SJCRH30 (cell line): Measurements from ENCODE around the gene SPOCK2. TPM values are rescaled to one million over a fixed set of nuclear protein-coding genes. Genes with fewer than 3 reads are reported as not detected.
"Not testable (repeated sequence)": the region's sequence is repeated elsewhere in the genome, so short reads cannot be mapped to it uniquely, and the experiment has no call there.

ENCODE experiments used
- DNase-seq, 2 experiments: peaks; one replicate each; pipeline ENCODE4 v3.0.0-alpha.2; 2015 to 2020
- H3K27ac ChIP-seq: fragments of 250-450 bp; sonication (Bioruptor Pico); 2 replicates; pipeline ENCODE4 v1.5.1; 2020; ENCODE audit warnings: mild to moderate bottlenecking, moderate library complexity
- H3K27me3 ChIP-seq: fragments of 250-450 bp; sonication (Bioruptor Pico); 2 replicates; pipeline ENCODE4 v1.5.1; 2020; ENCODE audit warnings: mild to moderate bottlenecking, moderate library complexity
- H3K36me3 ChIP-seq: fragments of 250-450 bp; sonication (Bioruptor Pico); 2 replicates; pipeline ENCODE4 v1.5.1; 2020; ENCODE audit warnings: mild to moderate bottlenecking, moderate library complexity
- H3K4me1 ChIP-seq: fragments of 250-450 bp; sonication (Bioruptor Pico); 2 replicates; pipeline ENCODE4 v1.5.1; 2020; ENCODE audit warnings: mild to moderate bottlenecking, moderate library complexity
- H3K4me3 ChIP-seq: fragments of 250-450 bp; sonication (Bioruptor Pico); 2 replicates; pipeline ENCODE4 v1.5.1; 2020; ENCODE audit warnings: mild to moderate bottlenecking, moderate library complexity
- H3K9me3 ChIP-seq: fragments of 250-450 bp; sonication (Bioruptor Pico); replicated peaks from 2 replicates; pipeline ENCODE4 v1.5.1; 2020; ENCODE audit warnings: mild to moderate bottlenecking, moderate library complexity
- total RNA-seq: library from RNA; depleted of rRNA; stranded (reverse); fragments of >200 nt; shearing (Covaris generic); gene quantifications from 2 replicates; pipeline ENCODE4 v1.2.3, GENCODE V29; 2014

The SPOCK2 gene
- total RNA-seq, 1 experiment from 2014 or later = 15.5 TPM

GRCh38 chr10:72121389-72121788 is 33.0 kb upstream of the SPOCK2 start:
- H3K27ac ChIP-seq = no peak overlapping the region
- no peak for DNase-seq

DNA sequence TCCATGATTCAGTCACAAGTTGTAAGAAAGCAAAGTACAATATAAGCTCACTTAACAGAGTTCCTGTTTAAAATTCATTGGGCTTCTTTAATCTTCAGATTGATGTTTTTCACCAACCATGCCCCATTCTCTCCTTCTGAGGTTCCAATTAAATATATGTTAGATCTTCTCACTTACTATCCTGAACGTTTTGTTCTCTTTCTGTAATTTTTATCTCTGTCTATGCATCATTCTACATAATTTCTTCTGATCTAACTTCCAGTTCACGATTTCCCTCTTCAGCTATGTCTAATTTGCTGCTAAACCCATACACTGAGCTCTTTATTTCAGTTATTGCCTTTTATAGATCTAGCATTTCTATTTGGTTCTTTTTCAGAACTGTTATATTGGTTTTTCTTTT is 28.0 kb upstream of the SPOCK2 start:
- H3K27ac ChIP-seq = no peak overlapping the region
- H3K4me1 ChIP-seq = no peaks in the 10 kb centered on the region
- no peak for DNase-seq
- H3K36me3 ChIP-seq = no peaks in the 10 kb centered on the region
- H3K27me3 ChIP-seq = no peaks in the 10 kb centered on the region
- peaks cover 5% of the 10 kb centered on the region; the same call in 1 of the 2 replicates for H3K9me3 ChIP-seq
- H3K4me3 ChIP-seq = no peak overlapping the region

More at GRCh38 chr10:72121389-72121788, 33.0 kb upstream of the SPOCK2 start:
- H3K9me3 ChIP-seq = peaks cover 5% of the 10 kb centered on the region; the same call in 1 of the 2 replicates
- no peaks in the 10 kb centered on the region for H3K27me3 ChIP-seq
- no peaks in the 10 kb centered on the region; the same call in 1 of the 2 replicates for H3K36me3 ChIP-seq
- H3K4me1 ChIP-seq = peaks cover 8% of the 10 kb centered on the region
- no peak overlapping the region for H3K4me3 ChIP-seq

DNA sequence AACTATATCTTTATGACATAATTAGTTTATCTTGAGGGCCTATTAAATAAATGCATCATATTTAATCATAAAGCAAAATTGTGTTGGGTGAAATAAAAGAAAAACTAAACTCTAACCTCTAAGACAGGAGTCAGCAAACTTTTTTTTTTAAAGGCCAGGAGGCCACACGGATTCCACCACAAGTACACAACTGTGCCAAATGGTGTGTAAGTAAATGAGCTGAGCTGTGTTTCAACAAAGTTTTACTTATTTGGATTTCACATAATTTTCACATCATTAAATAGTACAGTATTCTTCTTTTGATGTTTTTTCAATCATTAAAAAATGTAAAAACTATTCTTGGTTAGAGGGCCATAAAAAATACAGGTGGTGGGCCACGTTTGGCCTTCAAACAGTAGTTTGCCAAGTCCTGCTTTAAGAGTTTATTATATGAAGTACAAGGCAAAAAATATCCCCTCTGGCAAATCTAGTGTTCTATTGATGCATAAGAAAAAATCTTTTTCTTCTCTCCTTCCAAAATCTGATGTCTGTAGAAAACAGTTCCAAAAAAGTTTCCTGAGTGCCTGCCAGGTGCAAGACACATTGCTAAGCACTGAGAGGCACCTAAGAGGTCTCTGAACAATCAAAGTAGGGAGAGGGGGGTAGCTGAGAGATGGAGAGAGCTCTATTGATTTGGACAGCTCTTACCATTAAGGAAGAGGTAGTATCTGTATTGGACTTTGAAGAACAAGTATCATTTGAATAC is 26.5 kb upstream of the SPOCK2 start:
- Histone ChIP-seq H3K27ac (no peak overlapping the region), H3K36me3 (no peaks in the 10 kb centered on the region), H3K9me3 (peaks cover 5% of the 10 kb centered on the region; the same call in 1 of the 2 replicates), H3K4me1 (no peaks in the 10 kb centered on the region; the same call in 1 of the 2 replicates), H3K4me3 (no peak overlapping the region), H3K27me3 (no peaks in the 10 kb centered on the region)
- no peak for DNase-seq

DNA sequence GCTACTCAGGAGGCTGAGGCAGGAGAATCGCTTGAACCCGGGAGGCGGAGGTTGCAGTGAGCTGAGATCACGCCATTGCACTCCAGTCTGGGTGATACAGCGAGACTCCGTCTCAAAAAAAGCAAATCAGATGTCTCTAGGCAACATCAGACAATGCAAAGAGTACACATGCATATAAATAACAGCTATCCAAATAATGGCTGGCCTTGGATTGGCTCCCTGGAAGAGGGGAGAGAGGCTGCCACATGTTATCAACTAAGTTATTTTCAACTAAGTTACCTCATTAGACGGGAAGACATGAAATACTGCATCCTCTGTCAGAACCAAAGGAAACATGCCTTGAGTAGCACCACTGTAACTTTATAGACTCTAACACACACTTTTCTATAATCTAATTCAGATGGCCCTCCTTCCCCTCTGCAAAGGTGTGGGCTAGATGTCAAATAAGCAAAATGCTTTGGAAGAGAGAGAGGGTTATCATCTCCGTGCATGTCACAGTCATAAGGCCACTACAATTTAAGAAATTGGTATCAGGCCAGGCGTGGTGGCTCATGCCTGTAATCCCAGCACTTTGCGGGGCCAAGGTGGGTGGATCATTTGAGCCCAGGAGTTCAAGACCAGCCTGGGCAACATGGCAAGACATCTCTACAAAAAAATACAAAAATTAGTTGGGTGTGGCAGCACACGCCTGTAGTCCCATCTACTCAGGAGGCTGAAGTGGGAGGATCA is 22.5 kb upstream of the SPOCK2 start:
- Histone ChIP-seq H3K27ac (no peak overlapping the region), H3K4me1 (peaks cover 16% of the 10 kb centered on the region), H3K27me3 (no peaks in the 10 kb centered on the region), H3K4me3 (no peak overlapping the region), H3K9me3 (no peaks in the 10 kb centered on the region; the same call in 1 of the 2 replicates), H3K36me3 (no peaks in the 10 kb centered on the region)
- DNase-seq = no peak

DNA sequence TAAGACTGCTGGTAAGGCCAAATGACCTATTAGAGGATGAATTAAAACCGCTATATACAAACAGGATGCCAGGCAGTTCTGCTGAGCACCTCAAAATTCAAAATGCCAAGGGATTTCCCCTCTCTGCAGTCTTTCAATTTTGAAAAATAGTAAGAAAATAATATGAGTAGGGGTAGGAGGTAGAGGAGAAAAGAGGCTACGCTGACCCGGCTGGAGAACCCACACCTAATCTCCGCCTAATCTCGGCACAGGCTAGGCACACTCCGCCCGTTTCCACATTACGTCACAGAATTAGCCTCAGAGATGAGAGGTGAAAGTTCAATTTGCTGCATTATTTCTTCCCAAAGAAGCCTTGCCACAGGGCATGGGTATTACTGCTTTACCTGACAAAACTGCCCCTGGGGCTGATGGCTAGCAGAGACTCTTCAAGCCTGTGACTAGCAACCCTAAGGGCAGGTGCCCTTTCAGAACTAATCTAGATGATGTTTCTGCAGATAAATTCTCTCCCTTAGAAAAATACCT is 21.3 kb upstream of the SPOCK2 start:
- Histone ChIP-seq H3K36me3 (no peaks in the 10 kb centered on the region), H3K9me3 (no peaks in the 10 kb centered on the region), H3K27ac (no peak overlapping the region), H3K4me3 (no peak overlapping the region), H3K27me3 (no peaks in the 10 kb centered on the region), H3K4me1 (peaks cover 16% of the 10 kb centered on the region)
- DNase-seq = no peak

DNA sequence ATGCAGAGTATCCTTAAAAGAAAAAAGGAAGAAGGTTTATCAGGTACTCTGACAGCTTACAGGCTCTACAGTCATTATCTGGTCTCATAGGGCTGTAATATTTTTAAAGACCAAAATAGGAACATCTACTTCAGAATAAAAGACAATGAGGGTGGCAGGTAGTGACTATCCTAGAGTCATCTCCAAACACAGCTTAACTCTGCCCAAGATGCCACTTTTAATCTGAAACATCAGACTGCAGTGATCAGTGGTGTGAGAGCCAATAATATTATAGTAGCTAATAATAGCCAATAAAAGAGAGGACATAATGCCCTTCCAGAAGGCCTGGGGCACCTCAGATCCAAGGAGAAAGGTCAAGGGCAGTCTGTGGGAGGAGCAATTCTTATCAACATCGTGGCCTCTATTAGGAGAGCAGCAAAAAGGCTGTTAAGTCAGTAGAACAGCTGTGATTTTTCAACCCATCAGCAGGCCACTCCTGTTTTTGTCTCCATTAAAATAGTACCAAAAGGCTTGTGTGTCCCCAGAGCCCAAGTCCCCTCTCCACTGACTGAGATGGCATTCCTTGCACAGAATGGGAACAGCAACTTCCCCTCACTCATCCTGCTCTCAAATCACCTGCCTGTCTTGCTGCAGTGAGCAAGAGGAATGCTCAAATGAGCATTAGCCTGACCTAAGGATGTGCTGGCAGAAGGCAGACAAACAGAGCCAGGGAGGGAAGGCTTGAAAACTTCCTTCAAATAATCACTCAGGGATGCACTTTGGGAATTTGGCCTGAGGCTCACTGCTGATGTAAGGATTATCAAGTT is 20.7 kb upstream of the SPOCK2 start:
- Histone ChIP-seq H3K36me3 (no peaks in the 10 kb centered on the region), H3K27me3 (no peaks in the 10 kb centered on the region), H3K4me1 (peaks cover 16% of the 10 kb centered on the region), H3K9me3 (no peaks in the 10 kb centered on the region), H3K27ac (no peak overlapping the region), H3K4me3 (no peak overlapping the region)
- no peak for DNase-seq

- not testable (repeated sequence) for DNase-seq, H3K4me3 ChIP-seq, H3K36me3 ChIP-seq, H3K9me3 ChIP-seq, H3K27ac ChIP-seq, H3K27me3 ChIP-seq
- H3K4me1 ChIP-seq = peaks cover 16% of the 10 kb centered on the region
These were observed 19.6 kb upstream of the SPOCK2 start for GRCh38 chr10:72108004-72108370.

GRCh38 chr10:72107325-72108003 is 19.1 kb upstream of the SPOCK2 start:
- Histone ChIP-seq H3K9me3 (no peaks in the 10 kb centered on the region), H3K27me3 (no peaks in the 10 kb centered on the region), H3K36me3 (0 out of 2 replicates have a peak, but pooled peaks cover under 1% of the 10 kb centered on the region), H3K4me1 (peaks cover 16% of the 10 kb centered on the region), H3K4me3 (no peak overlapping the region), H3K27ac (no peak overlapping the region)
- no peak for DNase-seq

GRCh38 chr10:72106896-72107295 is 18.5 kb upstream of the SPOCK2 start:
- no peaks in the 10 kb centered on the region for H3K9me3 ChIP-seq
- H3K36me3 ChIP-seq = 0 out of 2 replicates have a peak, but pooled peaks cover 4% of the 10 kb centered on the region
- no peak overlapping the region for H3K27ac ChIP-seq
- H3K27me3 ChIP-seq = no peaks in the 10 kb centered on the region
- DNase-seq = no peak
- H3K4me1 ChIP-seq = peaks cover 16% of the 10 kb centered on the region
- no peak overlapping the region for H3K4me3 ChIP-seq

- H3K27ac ChIP-seq = no peak overlapping the region
- no peaks in the 10 kb centered on the region for H3K9me3 ChIP-seq
- H3K4me3 ChIP-seq = no peak overlapping the region
- 0 out of 2 replicates have a peak, but pooled peaks cover 4% of the 10 kb centered on the region for H3K36me3 ChIP-seq
- peaks cover 16% of the 10 kb centered on the region for H3K4me1 ChIP-seq
- DNase-seq = no peak
- no peaks in the 10 kb centered on the region for H3K27me3 ChIP-seq
These were observed 18.0 kb upstream of the SPOCK2 start for GRCh38 chr10:72106154-72106849.

- Histone ChIP-seq H3K4me3 (no peak overlapping the region), H3K36me3 (0 out of 2 replicates have a peak, but pooled peaks cover 4% of the 10 kb centered on the region), H3K9me3 (no peaks in the 10 kb centered on the region), H3K27me3 (no peaks in the 10 kb centered on the region), H3K4me1 (peaks cover 16% of the 10 kb centered on the region), H3K27ac (no peak overlapping the region)
- DNase-seq = no peak
These were observed 17.4 kb upstream of the SPOCK2 start for GRCh38 chr10:72105710-72106109.

- H3K4me3 ChIP-seq = no peak overlapping the region
- 0 out of 2 replicates have a peak, but pooled peaks cover 4% of the 10 kb centered on the region for H3K36me3 ChIP-seq
- H3K4me1 ChIP-seq = peaks cover 16% of the 10 kb centered on the region
- H3K27ac ChIP-seq = no peak overlapping the region
- DNase-seq = no peak
- no peaks in the 10 kb centered on the region for H3K9me3 ChIP-seq
- H3K27me3 ChIP-seq = no peaks in the 10 kb centered on the region
These were observed 16.7 kb upstream of the SPOCK2 start for GRCh38 chr10:72105098-72105475.

- no peak for DNase-seq
- no peaks in the 10 kb centered on the region for H3K9me3 ChIP-seq
- H3K4me1 ChIP-seq = peaks cover 16% of the 10 kb centered on the region
- H3K27ac ChIP-seq = no peak overlapping the region
- 0 out of 2 replicates have a peak, but pooled peaks cover 4% of the 10 kb centered on the region for H3K36me3 ChIP-seq
- no peak overlapping the region for H3K4me3 ChIP-seq
- no peaks in the 10 kb centered on the region for H3K27me3 ChIP-seq
These were observed 16.2 kb upstream of the SPOCK2 start for GRCh38 chr10:72104472-72105097.
